Transverse colon (tissue), 4 donors: Measurements from ENCODE around the gene ACSS3.

Experiments used
- POLR2AphosphoS5 ChIP-seq, 3 donors: sonication (generic); formaldehyde crosslinking; IDR thresholded peaks; one replicate each; pipeline ENCODE4 v1.6.1; 2016; ENCODE audit warnings: antibody characterized with exemption in 3 of 3
- TF ChIP-seq, protein P1 (sequence below), 5 experiments: fragments of 200-600 bp in 3 of 5; fragments of 450-650 bp in 2 of 5; sonication (generic) in 3 of 5; IDR thresholded peaks; 1 replicate in 2 of 5; 2 replicates in 3 of 5; pipeline ENCODE4 v1.5.1; 2016 to 2017; ENCODE audit warnings: antibody characterized with exemption in 5 of 5, inconsistent platforms in 3 of 5, mild to moderate bottlenecking in 2 of 5, moderate library complexity in 1 of 5

DNA sequence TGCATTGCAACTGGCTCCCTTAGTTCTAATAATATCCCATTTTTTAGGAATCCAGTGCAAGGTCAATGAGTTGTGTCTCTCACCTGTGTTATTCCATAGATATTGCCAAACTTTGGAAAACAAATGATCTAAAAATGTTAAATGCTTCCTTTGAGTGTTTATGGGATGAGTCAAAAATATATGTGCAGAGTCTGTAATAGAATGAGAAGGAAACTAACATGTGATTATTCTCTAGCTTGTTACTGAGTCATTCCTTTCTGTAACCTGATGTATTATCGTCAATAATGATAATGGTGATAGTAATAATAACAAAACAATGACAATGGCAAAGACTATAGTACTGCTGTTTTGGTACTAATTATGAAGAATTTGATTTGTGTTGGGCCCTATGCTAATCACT is 11.5 kb downstream of the ACSS3 start:
- TF ChIP-seq POLR2AphosphoS5 (IDR thresholded peaks at IDR 0.05): no peak
- TF ChIP-seq, protein P1, sequence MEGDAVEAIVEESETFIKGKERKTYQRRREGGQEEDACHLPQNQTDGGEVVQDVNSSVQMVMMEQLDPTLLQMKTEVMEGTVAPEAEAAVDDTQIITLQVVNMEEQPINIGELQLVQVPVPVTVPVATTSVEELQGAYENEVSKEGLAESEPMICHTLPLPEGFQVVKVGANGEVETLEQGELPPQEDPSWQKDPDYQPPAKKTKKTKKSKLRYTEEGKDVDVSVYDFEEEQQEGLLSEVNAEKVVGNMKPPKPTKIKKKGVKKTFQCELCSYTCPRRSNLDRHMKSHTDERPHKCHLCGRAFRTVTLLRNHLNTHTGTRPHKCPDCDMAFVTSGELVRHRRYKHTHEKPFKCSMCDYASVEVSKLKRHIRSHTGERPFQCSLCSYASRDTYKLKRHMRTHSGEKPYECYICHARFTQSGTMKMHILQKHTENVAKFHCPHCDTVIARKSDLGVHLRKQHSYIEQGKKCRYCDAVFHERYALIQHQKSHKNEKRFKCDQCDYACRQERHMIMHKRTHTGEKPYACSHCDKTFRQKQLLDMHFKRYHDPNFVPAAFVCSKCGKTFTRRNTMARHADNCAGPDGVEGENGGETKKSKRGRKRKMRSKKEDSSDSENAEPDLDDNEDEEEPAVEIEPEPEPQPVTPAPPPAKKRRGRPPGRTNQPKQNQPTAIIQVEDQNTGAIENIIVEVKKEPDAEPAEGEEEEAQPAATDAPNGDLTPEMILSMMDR (IDR thresholded peaks at IDR 0.05): no peak
